ENCODE measurements around the gene OPA1. TPM values are rescaled to one million over a fixed set of nuclear protein-coding genes. Genes with fewer than 3 reads are reported as not detected.

Gene OPA1
- total RNA-seq, 1 experiment from 2014 or later = 75.4 TPM

DNA sequence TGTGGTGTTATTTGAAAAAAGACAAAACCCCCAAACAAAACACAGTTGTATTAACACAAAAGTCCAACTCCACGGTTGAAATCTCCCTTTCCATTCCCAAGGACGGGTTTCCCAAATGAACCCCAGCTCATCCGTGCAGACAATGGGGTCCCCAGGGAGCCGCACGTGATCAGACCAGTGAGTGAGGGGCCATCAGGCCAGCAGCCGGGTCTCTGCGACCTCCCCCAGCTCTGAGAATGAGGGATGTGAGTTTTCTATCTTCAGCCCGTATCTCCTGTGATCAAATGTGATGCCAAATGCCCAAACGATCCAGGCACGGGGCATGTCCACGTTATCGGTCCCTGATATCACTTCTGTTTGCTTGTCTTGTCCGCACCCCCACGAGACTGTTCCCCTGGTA, 138.0 kb downstream of the OPA1 start:
- H2BK20ac ChIP-seq (ENCODE audit: low read depth, low read length, poor library complexity, severe bottlenecking) = no peak overlapping the region
- no peak overlapping the region for H3K4ac ChIP-seq (ENCODE audit: low read depth, low read length)
- H3K36me3 Mint-ChIP-seq (ENCODE audit: insufficient read depth in 1 of 3, low read depth in 3 of 3) = no peaks in the 10 kb centered on the region; a peak in 1 of 7 replicates
- no peak for DNase-seq
- H3K4me1 ChIP-seq (ENCODE audit: insufficient read depth, low read length) = peaks cover 2% of the 10 kb centered on the region; the same call in 1 of the 2 replicates
- no peak overlapping the region for H3K18ac ChIP-seq (ENCODE audit: insufficient read length, low read depth, low read length)
- no peak overlapping the region for H2BK15ac ChIP-seq (ENCODE audit: low read depth, low read length)
- no peak overlapping the region for H3K27ac ChIP-seq (ENCODE audit: insufficient read length, low read depth, low read length)
- H2BK5ac ChIP-seq (ENCODE audit: insufficient read length, low read length) = no peak overlapping the region
- no peaks in the 10 kb centered on the region for H3K79me1 ChIP-seq (ENCODE audit: insufficient read depth, low read depth, low read length, poor library complexity, severe bottlenecking)
- H4K5ac ChIP-seq (ENCODE audit: insufficient read length, low read depth, low read length) = no peak overlapping the region
- no peak overlapping the region for H2AK5ac ChIP-seq (ENCODE audit: insufficient read length, low read length)
- no peaks in the 10 kb centered on the region for H3K23me2 ChIP-seq (ENCODE audit: insufficient read length, low read depth, low read length, poor library complexity, severe bottlenecking)
- H3K4me3 Mint-ChIP-seq = no peak overlapping the region; a peak in 1 of 5 replicates
- peaks cover 29 to 35% of the 10 kb centered on the region in 2 experiments for H3K4me1 Mint-ChIP-seq
- H2BK120ac ChIP-seq (ENCODE audit: low read depth, low read length, poor library complexity, severe bottlenecking) = no peak overlapping the region
- no peak overlapping the region for H2AFZ ChIP-seq (ENCODE audit: low read length)
- H3K56ac ChIP-seq (ENCODE audit: insufficient read length, low read depth, low read length) = no peak overlapping the region
- H4K20me1 ChIP-seq (ENCODE audit: control insufficient read depth, insufficient read depth, insufficient read length) = no peaks in the 10 kb centered on the region
- no peak overlapping the region for H2BK12ac ChIP-seq (ENCODE audit: insufficient read length, low read depth, low read length)
- H3K9me3 ChIP-seq (ENCODE audit: control insufficient read depth, low read depth, low read length) = no peaks in the 10 kb centered on the region
- H3K23ac ChIP-seq (ENCODE audit: insufficient read length, low read depth, low read length) = no peak overlapping the region
- no peaks in the 10 kb centered on the region for H3K27me3 ChIP-seq (ENCODE audit: insufficient read depth, low read length)
- no peak for TF ChIP-seq CTCF (conservative IDR thresholded peaks at IDR 0.05)
- peaks cover 1% of the 10 kb centered on the region; the same call in 1 of the 2 replicates for H3K27me3 Mint-ChIP-seq (ENCODE audit: low read depth)
- H3K9me3 Mint-ChIP-seq = no peaks in the 10 kb centered on the region
- H4K8ac ChIP-seq (replicated peaks; ENCODE audit: insufficient read length, low read depth, low read length) = no peak overlapping the region
- H3K4me2 ChIP-seq (ENCODE audit: insufficient read depth, insufficient read length, low read length) = no peak overlapping the region
- H4K91ac ChIP-seq (ENCODE audit: insufficient read length, low read depth, low read length) = no peak overlapping the region
- H3T11ph ChIP-seq (ENCODE audit: low read length) = no peak overlapping the region
- H3K14ac ChIP-seq (ENCODE audit: insufficient read depth, low read length) = no peak overlapping the region
- no peaks in the 10 kb centered on the region for H3K79me2 ChIP-seq (ENCODE audit: insufficient read depth, low read length)
- WGBS (ENCODE audit: extremely low coverage, insufficient read length, low lambda C conversion rate) = no CpG with 5 or more reads among the region's 14 CpGs
- H3K9ac ChIP-seq (ENCODE audit: extremely low read depth, insufficient read length, low read length) = no peak overlapping the region
- H3K27ac Mint-ChIP-seq = peak overlapping the region in 1 of 3 experiments; percentile 59; a peak in 1 of 7 replicates
